Measurements from ENCODE around the gene SLC25A26. TPM values are rescaled to one million over a fixed set of nuclear protein-coding genes. Genes with fewer than 3 reads are reported as not detected.

The SLC25A26 gene
- total and polyA plus RNA-seq, 2 of the 13 experiments (the other 11 are each of a cell fraction or from before 2014, with no cell fraction given), result 23.1 to 32.7 TPM

DNA sequence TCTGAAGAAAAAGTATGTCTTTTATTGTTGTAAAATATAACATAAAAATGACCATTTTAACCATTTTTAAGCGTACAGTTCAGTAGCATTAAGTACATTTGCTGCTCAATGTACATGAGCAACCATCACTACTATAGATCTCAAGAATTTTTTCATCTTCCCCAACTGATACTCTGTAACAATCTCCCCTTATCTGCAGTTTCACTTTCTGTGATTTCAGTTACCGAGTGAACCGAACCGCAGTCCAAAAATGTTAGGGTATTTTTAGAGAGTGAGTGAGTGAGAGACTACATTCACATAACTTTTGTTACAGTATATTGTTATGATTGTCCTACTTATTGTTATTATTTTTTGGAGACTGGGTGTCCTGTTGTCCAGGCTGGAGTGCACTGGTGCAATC lies 9.0 kb upstream of the SLC25A26 start:
- ChIA-PET CTCF (ENCODE audit: low intra/inter-chr PET ratio, low total read pairs) (no interaction called here), POLR2A (interaction anchor here (0.9 kb wide), 1 partner anchor 9 kb away, joined by 3 read pairs; no protein-coding TSS in a partner anchor)
- Histone ChIP-seq H3K4me3 (replicated peaks in 1 of 3; ENCODE audit: insufficient read depth in 1 of 3, low read depth in 2 of 3, low read length in 3 of 3) (no peak overlapping the region), H3K27me3 (ENCODE audit: control insufficient read depth in 1 of 2, insufficient read depth in 2 of 2, low read length in 2 of 2) (no peaks in the 10 kb centered on the region), H3K79me2 (ENCODE audit: insufficient read depth, low read length) (no peaks in the 10 kb centered on the region), H3K9me3 (ENCODE audit: low read length) (no peaks in the 10 kb centered on the region), H4K20me1 (ENCODE audit: insufficient read depth, low read length) (no peaks in the 10 kb centered on the region), H3K9ac (ENCODE audit: insufficient read depth, low read depth, low read length) (no peak overlapping the region), H2AFZ (ENCODE audit: low read length) (no peak overlapping the region), H3K36me3 (replicated peaks in 1 of 2; ENCODE audit: control insufficient read depth in 1 of 2, insufficient read depth in 2 of 2, low read length in 2 of 2) (no peaks in the 10 kb centered on the region), H3K4me1 (ENCODE audit: insufficient read depth, low read length) (peaks cover 9% of the 10 kb centered on the region; the same call in 1 of the 2 replicates), H3K4me2 (ENCODE audit: low read depth, low read length) (no peak overlapping the region), H3K27ac (ENCODE audit: extremely low read length, insufficient read depth, low read length) (no peak overlapping the region)
- WGBS (ENCODE audit: low lambda C conversion rate), result 61% methylated on average over 4 of the region's 4 CpGs
- DNase-seq (ENCODE audit: low spot score) (no peak), FAIRE-seq (no peak), ATAC-seq (no peak)
- in situ Hi-C loops (cut with HindIII; ENCODE audit: extremely low pct_ligation_motif_present, low pct_unique_long_range_greater_than_20kb), result no loop called here
- TF ChIP-seq RBAK (CRISPR knock-in tag; IDR thresholded peaks at IDR 0.05), result no peak
- TF ChIP-seq HOXD1 (CRISPR knock-in tag; IDR thresholded peaks at IDR 0.05), result no peak
- TF ChIP-seq SIN3A (IDR thresholded peaks at IDR 0.05; ENCODE audit: borderline replicate concordance, low read depth, low read length), result no peak
- no peak for TF ChIP-seq ZNF121 (CRISPR knock-in tag; IDR thresholded peaks at IDR 0.05)
- TF ChIP-seq ZNF570 (CRISPR knock-in tag; IDR thresholded peaks at IDR 0.05; ENCODE audit: borderline replicate concordance), result no peak
- TF ChIP-seq SKI (IDR thresholded peaks at IDR 0.05; ENCODE audit: partially characterized antibody), result no peak
- TF ChIP-seq ZNF781 (CRISPR knock-in tag; IDR thresholded peaks at IDR 0.05; ENCODE audit: borderline replicate concordance, not compliant biosample characterization), result no peak
- TF ChIP-seq, protein P1, sequence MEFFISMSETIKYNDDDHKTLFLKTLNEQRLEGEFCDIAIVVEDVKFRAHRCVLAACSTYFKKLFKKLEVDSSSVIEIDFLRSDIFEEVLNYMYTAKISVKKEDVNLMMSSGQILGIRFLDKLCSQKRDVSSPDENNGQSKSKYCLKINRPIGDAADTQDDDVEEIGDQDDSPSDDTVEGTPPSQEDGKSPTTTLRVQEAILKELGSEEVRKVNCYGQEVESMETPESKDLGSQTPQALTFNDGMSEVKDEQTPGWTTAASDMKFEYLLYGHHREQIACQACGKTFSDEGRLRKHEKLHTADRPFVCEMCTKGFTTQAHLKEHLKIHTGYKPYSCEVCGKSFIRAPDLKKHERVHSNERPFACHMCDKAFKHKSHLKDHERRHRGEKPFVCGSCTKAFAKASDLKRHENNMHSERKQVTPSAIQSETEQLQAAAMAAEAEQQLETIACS (CRISPR knock-in tag; IDR thresholded peaks at IDR 0.05), result no peak
- intact Hi-C loops (cut with micrococcal nuclease; ENCODE audit: unreplicated experiment), result no loop called here
- no TSS peak for BruUV-seq (replicated peaks)

DNA sequence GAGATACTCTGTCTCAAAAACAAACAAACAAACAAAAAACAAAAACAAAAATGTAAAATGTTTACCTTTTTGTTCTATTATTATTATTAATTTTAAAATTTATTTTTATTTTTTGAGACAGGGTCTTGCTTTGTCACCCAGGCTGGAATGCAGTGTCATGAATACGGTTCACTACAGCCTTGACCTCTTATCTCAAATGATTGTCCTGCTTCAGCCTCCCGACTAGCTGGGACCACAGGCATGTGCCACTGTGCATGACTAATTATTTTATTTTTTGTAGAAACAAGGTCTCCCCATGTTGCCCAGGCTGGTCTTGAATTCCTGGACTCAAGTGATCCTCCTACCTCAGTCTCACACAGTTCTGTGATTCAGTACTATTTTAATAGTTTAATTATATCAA lies 5.7 kb upstream of the SLC25A26 start:
- BruUV-seq (replicated peaks), result no TSS peak
- H4K20me1 ChIP-seq (ENCODE audit: insufficient read depth, low read length), result no peaks in the 10 kb centered on the region
- H3K27ac ChIP-seq (ENCODE audit: extremely low read length, insufficient read depth, low read length), result no peak overlapping the region
- WGBS (ENCODE audit: low lambda C conversion rate), result 3% methylated on average over 2 of the region's 2 CpGs
- intact Hi-C loops (cut with micrococcal nuclease; ENCODE audit: unreplicated experiment), result no loop called here
- H3K9me3 ChIP-seq (ENCODE audit: low read length), result no peaks in the 10 kb centered on the region
- no peak overlapping the region for H3K4me3 ChIP-seq (replicated peaks in 1 of 3; ENCODE audit: insufficient read depth in 1 of 3, low read depth in 2 of 3, low read length in 3 of 3)
- ChIA-PET CTCF (ENCODE audit: low intra/inter-chr PET ratio, low total read pairs) (no interaction called here), POLR2A (no interaction called here)
- H3K9ac ChIP-seq (ENCODE audit: insufficient read depth, low read depth, low read length), result no peak overlapping the region
- DNase-seq (ENCODE audit: low spot score), result peak; percentile 59
- TF ChIP-seq REPIN1 (CRISPR knock-in tag; IDR thresholded peaks at IDR 0.05; ENCODE audit: borderline replicate concordance, low read depth), result no peak
- TF ChIP-seq FOSL2 (CRISPR knock-in tag; IDR thresholded peaks at IDR 0.05), result peak; percentile 22; the same call in 1 of the 2 replicates
- TF ChIP-seq NR2F1 (CRISPR knock-in tag; IDR thresholded peaks at IDR 0.05), result peak in 1 of 2 experiments; percentile 44; a peak in 2 of 4 replicates
- TF ChIP-seq SUZ12 (IDR thresholded peaks at IDR 0.05; ENCODE audit: low read depth, low read length), result no peak
- TF ChIP-seq SOX13 (IDR thresholded peaks at IDR 0.05), result no peak
- 0 out of 4 replicates have a peak, but pooled peaks of 1 of the 2 experiments have one; percentile 34 for TF ChIP-seq SOX13 (CRISPR knock-in tag; conservative IDR thresholded peaks at IDR 0.05 in 1 of 2, IDR thresholded peaks at IDR 0.05 in 1 of 2)
- H3K79me2 ChIP-seq (ENCODE audit: insufficient read depth, low read length), result no peaks in the 10 kb centered on the region
- no peak for FAIRE-seq
- H3K27me3 ChIP-seq (ENCODE audit: control insufficient read depth in 1 of 2, insufficient read depth in 2 of 2, low read length in 2 of 2), result no peaks in the 10 kb centered on the region
- no peak overlapping the region for H2AFZ ChIP-seq (ENCODE audit: low read length)
- in situ Hi-C loops (cut with HindIII; ENCODE audit: extremely low pct_ligation_motif_present, low pct_unique_long_range_greater_than_20kb), result no loop called here
- no peaks in the 10 kb centered on the region for H3K36me3 ChIP-seq (replicated peaks in 1 of 2; ENCODE audit: control insufficient read depth in 1 of 2, insufficient read depth in 2 of 2, low read length in 2 of 2)
- peaks cover 11% of the 10 kb centered on the region; the same call in 1 of the 2 replicates for H3K4me1 ChIP-seq (ENCODE audit: insufficient read depth, low read length)
- peak; percentile 37; the same call in 1 of the 3 replicates for ATAC-seq
- H3K4me2 ChIP-seq (ENCODE audit: low read depth, low read length), result no peak overlapping the region
